DOHH2 (cell line): Measurements from ENCODE around the gene NGEF.

Experiments
- H3F3A ChIP-seq: fragments of 200-600 bp; sonication (generic), shearing (Covaris generic); 2 replicates; pipeline ENCODE4 v1.6.0; 2016; ENCODE audit warnings: antibody characterized with exemption, mild to moderate bottlenecking; ENCODE audit not compliant: control insufficient read depth, insufficient read depth
- H3K27ac ChIP-seq: fragments of 200-600 bp; sonication (generic); 2 replicates; pipeline ENCODE4 v1.5.1; 2014; ENCODE audit warnings: low read depth, mild to moderate bottlenecking, low read length, moderate library complexity
- H3K27me3 ChIP-seq: fragments of 200-600 bp; sonication (generic); 2 replicates; pipeline ENCODE4 v1.6.1; 2014; ENCODE audit warnings: mild to moderate bottlenecking, low read length, mixed read lengths; ENCODE audit not compliant: control insufficient read depth
- H3K36me3 ChIP-seq: fragments of 200-600 bp; sonication (generic); 2 replicates; pipeline ENCODE4 v1.6.1; 2014; ENCODE audit warnings: mild to moderate bottlenecking, low read length, moderate library complexity, mixed read lengths; ENCODE audit not compliant: control insufficient read depth
- H3K4me1 ChIP-seq: fragments of 200-600 bp; sonication (generic); 2 replicates; pipeline ENCODE4 v1.6.1; 2014; ENCODE audit warnings: mild to moderate bottlenecking, low read length, mixed read lengths; ENCODE audit not compliant: control insufficient read depth
- H3K4me2 ChIP-seq: fragments of 200-600 bp; sonication (generic); 2 replicates; pipeline ENCODE4 v1.6.0; 2014; ENCODE audit warnings: mild to moderate bottlenecking, low read length, moderate library complexity
- H3K4me3 ChIP-seq: fragments of 200-600 bp; sonication (generic); 2 replicates; pipeline ENCODE4 v1.5.1; 2014; ENCODE audit warnings: mild to moderate bottlenecking, low read length, mixed read lengths
- H3K79me2 ChIP-seq: fragments of 200-600 bp; sonication (generic); 2 replicates; pipeline ENCODE4 v1.6.1; 2014; ENCODE audit warnings: mild to moderate bottlenecking, low read length, mixed read lengths; ENCODE audit not compliant: control insufficient read depth
- H3K9me2 ChIP-seq: fragments of 200-600 bp; sonication (generic); replicated peaks from 2 replicates; pipeline ENCODE4 v1.6.1; 2014; ENCODE audit warnings: mild to moderate bottlenecking, low read length, mixed read lengths; ENCODE audit not compliant: control insufficient read depth
- H3K9me3 ChIP-seq: fragments of 200-600 bp; sonication (generic); 2 replicates; pipeline ENCODE4 v1.6.1; 2014; ENCODE audit warnings: antibody characterized with exemption, low read length, mixed read lengths; ENCODE audit not compliant: control insufficient read depth, insufficient read depth
- H4K20me1 ChIP-seq: fragments of 200-600 bp; sonication (generic); 2 replicates; pipeline ENCODE4 v1.6.0; 2014; ENCODE audit warnings: low read depth, mild to moderate bottlenecking, antibody characterized with exemption, low read length, moderate library complexity; ENCODE audit not compliant: control insufficient read depth, insufficient read depth
- CTCF ChIP-seq: fragments of 200-600 bp; sonication (generic); IDR thresholded peaks from one replicate; pipeline ENCODE4 v1.5.1; 2014; ENCODE audit warnings: antibody characterized with exemption, mild to moderate bottlenecking, low read depth, low read length; ENCODE audit not compliant: poor library complexity, severe bottlenecking
- EZH2phosphoT487 ChIP-seq: fragments of 200-600 bp; sonication (generic); IDR thresholded peaks from 2 replicates; pipeline ENCODE4 v1.6.1; 2017; ENCODE audit warnings: borderline replicate concordance, mild to moderate bottlenecking, antibody characterized with exemption, low read length, moderate library complexity, mixed read lengths

NGEF gene

GRCh38 chr2:232951181-232951580 is 61.9 kb downstream of the NGEF start:
- Histone ChIP-seq H3K9me3 (no peaks in the 10 kb centered on the region), H3K27ac (no peak overlapping the region), H3K27me3 (no peaks in the 10 kb centered on the region; the same call in 1 of the 2 replicates), H3K36me3 (no peaks in the 10 kb centered on the region), H3K79me2 (no peaks in the 10 kb centered on the region), H3K4me1 (peaks cover 19% of the 10 kb centered on the region), H3K9me2 (no peaks in the 10 kb centered on the region), H3K4me2 (0 out of 2 replicates have a peak overlapping the region, but pooled peaks have one; percentile 11), H3F3A (no peaks in the 10 kb centered on the region; the same call in 1 of the 2 replicates), H3K4me3 (no peak overlapping the region), H4K20me1 (no peaks in the 10 kb centered on the region)
- no peak for TF ChIP-seq CTCF
- TF ChIP-seq EZH2phosphoT487, result no peak

- Histone ChIP-seq H3K4me3 (no peak overlapping the region), H3K4me2 (no peak overlapping the region), H3K27me3 (no peaks in the 10 kb centered on the region; the same call in 1 of the 2 replicates), H3K9me2 (no peaks in the 10 kb centered on the region), H3K27ac (no peak overlapping the region), H4K20me1 (no peaks in the 10 kb centered on the region), H3F3A (no peaks in the 10 kb centered on the region; the same call in 1 of the 2 replicates), H3K36me3 (no peaks in the 10 kb centered on the region), H3K9me3 (no peaks in the 10 kb centered on the region), H3K4me1 (peaks cover 15% of the 10 kb centered on the region), H3K79me2 (no peaks in the 10 kb centered on the region)
- TF ChIP-seq EZH2phosphoT487 (no peak), CTCF (no peak)
Observed at GRCh38 chr2:232950751-232951150, 62.3 kb downstream of the NGEF start.

- Histone ChIP-seq H3K4me2 (no peak overlapping the region), H3K9me2 (no peaks in the 10 kb centered on the region), H3F3A (no peaks in the 10 kb centered on the region; the same call in 1 of the 2 replicates), H3K79me2 (no peaks in the 10 kb centered on the region), H3K27me3 (no peaks in the 10 kb centered on the region; the same call in 1 of the 2 replicates), H3K4me1 (peaks cover 4% of the 10 kb centered on the region; the same call in 1 of the 2 replicates), H3K9me3 (no peaks in the 10 kb centered on the region), H3K36me3 (no peaks in the 10 kb centered on the region), H3K27ac (no peak overlapping the region), H3K4me3 (no peak overlapping the region), H4K20me1 (no peaks in the 10 kb centered on the region)
- TF ChIP-seq EZH2phosphoT487, result no peak
- TF ChIP-seq CTCF, result no peak
Observed at GRCh38 chr2:232949016-232949415, 64.0 kb downstream of the NGEF start.
